Measurements from ENCODE around the gene SLC22A2. TPM values are rescaled to one million over a fixed set of nuclear protein-coding genes. Genes with fewer than 3 reads are reported as not detected.

Gene SLC22A2
- total RNA-seq, 1 experiment from 2014 or later = not detected

- CTCF ChIA-PET = no interaction called here
Observed at GRCh38 chr6:160197662-160198061, 61.0 kb downstream of the SLC22A2 start.

DNA sequence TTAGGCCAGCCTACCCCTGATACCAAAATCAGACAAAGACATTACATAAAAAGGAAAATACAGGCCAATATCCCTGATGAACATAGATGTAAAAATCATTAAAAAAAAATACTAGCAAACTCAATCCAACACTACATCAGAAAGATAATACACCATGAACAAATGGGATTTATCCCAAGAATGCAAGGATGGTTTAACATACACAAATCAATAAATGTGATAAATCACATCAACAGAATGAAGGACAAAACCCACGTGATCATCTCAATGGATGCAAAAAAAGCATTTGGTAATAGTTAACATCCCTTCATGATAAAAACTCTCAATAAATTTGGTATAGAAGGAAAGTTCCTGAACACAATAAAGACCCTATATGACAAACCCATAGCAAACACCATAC, 63.8 kb downstream of the SLC22A2 start:
- H3K4me3 Mint-ChIP-seq (ENCODE audit: low read depth, unreplicated experiment) = no peak overlapping the region
- H3K9me3 Mint-ChIP-seq (ENCODE audit: low read depth, unreplicated experiment) = peaks cover 7% of the 10 kb centered on the region
- no peak for TF ChIP-seq CTCF (IDR thresholded peaks at IDR 0.05; ENCODE audit: unreplicated experiment)
- DNase-seq = no peak
- intact Hi-C loops (cut with micrococcal nuclease; ENCODE audit: unreplicated experiment) = no loop called here
- CTCF ChIA-PET = no interaction called here
- H3K36me3 Mint-ChIP-seq (ENCODE audit: insufficient read depth, unreplicated experiment) = no peaks in the 10 kb centered on the region
- BruUV-seq (replicated peaks) = no TSS peak
- H3K4me1 Mint-ChIP-seq (ENCODE audit: low read depth, unreplicated experiment) = peaks cover 12% of the 10 kb centered on the region
- no peaks in the 10 kb centered on the region for H3K27me3 Mint-ChIP-seq (ENCODE audit: unreplicated experiment)
- H3K27ac Mint-ChIP-seq (ENCODE audit: unreplicated experiment) = no peak overlapping the region

More at GRCh38 chr6:160197662-160198061, 61.0 kb downstream of the SLC22A2 start:
- no peak overlapping the region for H3K27ac Mint-ChIP-seq (ENCODE audit: unreplicated experiment)
- H3K27me3 Mint-ChIP-seq (ENCODE audit: unreplicated experiment) = no peaks in the 10 kb centered on the region
- intact Hi-C loops (cut with micrococcal nuclease; ENCODE audit: unreplicated experiment) = no loop called here
- no peak overlapping the region for H3K4me3 Mint-ChIP-seq (ENCODE audit: low read depth, unreplicated experiment)
- no peak for DNase-seq
- peaks cover 3% of the 10 kb centered on the region for H3K9me3 Mint-ChIP-seq (ENCODE audit: low read depth, unreplicated experiment)
- no TSS peak for BruUV-seq (replicated peaks)
- H3K36me3 Mint-ChIP-seq (ENCODE audit: insufficient read depth, unreplicated experiment) = no peaks in the 10 kb centered on the region
- no peak for TF ChIP-seq CTCF (IDR thresholded peaks at IDR 0.05; ENCODE audit: unreplicated experiment)
- H3K4me1 Mint-ChIP-seq (ENCODE audit: low read depth, unreplicated experiment) = peaks cover 19% of the 10 kb centered on the region

DNA sequence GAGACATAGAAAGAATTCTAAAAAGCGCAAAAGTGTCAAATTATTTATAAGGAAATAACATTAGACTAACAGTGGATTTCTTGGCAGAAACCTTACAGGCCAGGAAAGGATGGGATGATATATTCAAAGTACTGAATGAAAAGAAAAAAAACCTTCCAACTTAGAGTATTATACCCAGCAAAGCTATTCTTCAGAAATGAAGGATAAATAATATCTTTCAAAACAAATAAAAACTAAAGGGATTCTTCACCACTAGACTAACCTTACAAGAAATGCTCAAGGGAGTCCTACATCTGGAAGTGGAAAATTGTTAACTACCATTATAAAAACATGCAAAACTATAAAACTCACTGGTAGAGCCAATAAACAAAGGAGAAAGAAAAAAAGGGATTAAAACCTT, 65.8 kb downstream of the SLC22A2 start:
- no peaks in the 10 kb centered on the region for H3K4me1 Mint-ChIP-seq (ENCODE audit: low read depth, unreplicated experiment)
- CTCF ChIA-PET = no interaction called here
- no peak for TF ChIP-seq CTCF (IDR thresholded peaks at IDR 0.05; ENCODE audit: unreplicated experiment)
- H3K9me3 Mint-ChIP-seq (ENCODE audit: low read depth, unreplicated experiment) = peaks cover 7% of the 10 kb centered on the region
- intact Hi-C loops (cut with micrococcal nuclease; ENCODE audit: unreplicated experiment) = no loop called here
- no peaks in the 10 kb centered on the region for H3K27me3 Mint-ChIP-seq (ENCODE audit: unreplicated experiment)
- no peak overlapping the region for H3K27ac Mint-ChIP-seq (ENCODE audit: unreplicated experiment)
- DNase-seq = no peak
- no peak overlapping the region for H3K4me3 Mint-ChIP-seq (ENCODE audit: low read depth, unreplicated experiment)
- H3K36me3 Mint-ChIP-seq (ENCODE audit: insufficient read depth, unreplicated experiment) = no peaks in the 10 kb centered on the region
- BruUV-seq (replicated peaks) = no TSS peak

- Mint-ChIP-seq H3K27me3 (ENCODE audit: unreplicated experiment) (no peaks in the 10 kb centered on the region), H3K4me3 (ENCODE audit: low read depth, unreplicated experiment) (no peak overlapping the region), H3K4me1 (ENCODE audit: low read depth, unreplicated experiment) (no peaks in the 10 kb centered on the region), H3K9me3 (ENCODE audit: low read depth, unreplicated experiment) (peaks cover 7% of the 10 kb centered on the region), H3K27ac (ENCODE audit: unreplicated experiment) (no peak overlapping the region), H3K36me3 (ENCODE audit: insufficient read depth, unreplicated experiment) (no peaks in the 10 kb centered on the region)
- BruUV-seq (replicated peaks) = no TSS peak
- CTCF ChIA-PET = no interaction called here
- DNase-seq = no peak
- intact Hi-C loops (cut with micrococcal nuclease; ENCODE audit: unreplicated experiment) = no loop called here
- TF ChIP-seq CTCF (IDR thresholded peaks at IDR 0.05; ENCODE audit: unreplicated experiment) = no peak
Observed at GRCh38 chr6:160190973-160191372, 67.6 kb downstream of the SLC22A2 start.
